ENCODE results near the gene SIN3B.
"Not testable (repeated sequence)": the region's sequence is repeated elsewhere in the genome, so short reads cannot be mapped to it uniquely, and the experiment has no call there.

- TF ChIP-seq CTCF, POLR2A (IDR thresholded peaks at IDR 0.05): not testable (repeated sequence)
These were observed 30.9 kb upstream of the SIN3B start for GRCh38 chr19:16798326-16798725.

All from adrenal gland (tissue), 5 donors.